H1 (cell line): Measurements from ENCODE around the gene LIPC. TPM values are rescaled to one million over a fixed set of nuclear protein-coding genes. Genes with fewer than 3 reads are reported as not detected.

Experiments used
- CTCF ChIA-PET: fragments of 300-600 bp; sonication (Branson Sonifier 250); formaldehyde crosslinking; loops from one replicate; lab custom pipeline; 2021; ENCODE audit not compliant: partially characterized antibody; lab: Charles Lee
- POLR2A ChIA-PET: fragments of 300-600 bp; sonication (Branson Sonifier 250); formaldehyde crosslinking; loops from one replicate; lab custom pipeline; 2021; ENCODE audit warnings: inconsistent platforms; ENCODE audit not compliant: partially characterized antibody; lab: Charles Lee
- DNase-seq, 2 experiments: peaks; one replicate each; pipeline versions ENCODE4 v3.0.0 to v3.0.0-alpha.2; 2010 to 2022; ENCODE audit warnings: low spot score in 2 of 2, low read depth in 1 of 2, mixed read lengths in 1 of 2
- FAIRE-seq: peaks from 2 replicates; lab custom pipeline; 2011; peaks lifted over from hg19 to GRCh38; lab: Jason Lieb, UNC
- H2AFZ ChIP-seq: 2 replicates; pipeline ENCODE4 v1.8.1; 2012; ENCODE audit warnings: low read length, inconsistent platforms
- H2AK5ac ChIP-seq: 2 replicates; pipeline ENCODE4 v1.6.1; 2013; ENCODE audit warnings: low read depth, low read length
- H2BK120ac ChIP-seq: replicated peaks from 2 replicates; pipeline ENCODE3; 2013; ENCODE audit warnings: low read depth, low read length, inconsistent platforms
- H2BK12ac ChIP-seq: 2 replicates; pipeline ENCODE4 v1.6.1; 2013; ENCODE audit warnings: low read depth, low read length
- H2BK15ac ChIP-seq: 2 replicates; pipeline ENCODE4 v1.6.1; 2013; ENCODE audit warnings: low read length
- H2BK20ac ChIP-seq: 2 replicates; pipeline ENCODE4 v1.6.1; 2013; ENCODE audit warnings: low read length
- H2BK5ac ChIP-seq: 2 replicates; pipeline ENCODE4 v1.6.1; 2013; ENCODE audit warnings: low read depth, low read length
- H3K14ac ChIP-seq: 2 replicates; pipeline ENCODE4 v1.6.1; 2013; ENCODE audit warnings: inconsistent platforms; ENCODE audit not compliant: insufficient read length
- H3K18ac ChIP-seq: 2 replicates; pipeline ENCODE4 v1.6.1; 2013; ENCODE audit warnings: low read length; ENCODE audit errors: extremely low read depth
- H3K23ac ChIP-seq: 2 replicates; pipeline ENCODE4 v1.6.1; 2013; ENCODE audit warnings: inconsistent platforms; ENCODE audit not compliant: insufficient read length
- H3K23me2 ChIP-seq: 2 replicates; pipeline ENCODE4 v1.6.1; 2013; ENCODE audit warnings: low read depth, low read length
- H3K27ac ChIP-seq: 2 replicates; pipeline ENCODE4 v1.6.1; 2011; ENCODE audit warnings: low read depth, low read length, inconsistent platforms
- H3K27me3 ChIP-seq, 4 experiments: replicated peaks in 1 of 4; 1 replicate in 1 of 4; 2 replicates in 3 of 4; pipeline versions ENCODE4 v1.6.1 to v1.8.1; 2011 to 2013; ENCODE audit warnings: low read length in 3 of 4, mild to moderate bottlenecking in 3 of 4, inconsistent platforms in 2 of 4, mixed read lengths in 2 of 4, moderate library complexity in 1 of 4; ENCODE audit not compliant: control insufficient read depth in 3 of 4, insufficient read depth in 3 of 4; ENCODE audit errors: extremely low read depth in 1 of 4
- H3K36me3 ChIP-seq, 4 experiments: 2 replicates each; pipeline versions ENCODE4 v1.6.1 to v1.8.1; 2011 to 2013; ENCODE audit warnings: mild to moderate bottlenecking in 4 of 4, low read length in 3 of 4, moderate library complexity in 2 of 4, control low read depth in 1 of 4, inconsistent platforms in 1 of 4; ENCODE audit not compliant: insufficient read depth in 4 of 4, control insufficient read depth in 2 of 4
- H3K4ac ChIP-seq: replicated peaks from 2 replicates; pipeline ENCODE3; 2013; ENCODE audit warnings: low read length, low read depth, mixed read lengths, inconsistent platforms; ENCODE audit not compliant: insufficient read length
- H3K4me1 ChIP-seq, 4 experiments: replicated peaks in 1 of 4; 1 replicate in 1 of 4; 2 replicates in 3 of 4; pipeline versions ENCODE4 v1.6.1 to v1.8.1; 2011 to 2013; ENCODE audit warnings: low read length in 3 of 4, inconsistent platforms in 2 of 4, mixed read lengths in 1 of 4; ENCODE audit not compliant: insufficient read depth in 4 of 4, control insufficient read depth in 3 of 4
- H3K4me2 ChIP-seq, 2 experiments: 2 replicates each; pipeline versions ENCODE4 v1.6.1 to v1.8.1; 2011 to 2013; ENCODE audit warnings: low read depth in 2 of 2, low read length in 2 of 2, control low read depth in 1 of 2, inconsistent platforms in 1 of 2, mild to moderate bottlenecking in 1 of 2; ENCODE audit not compliant: insufficient read depth in 1 of 2
- H3K4me3 ChIP-seq, 4 experiments: fragments of 200-600, 300-600 bp in 1 of 4; sonication (generic), shearing (Covaris generic), sonication (Bioruptor Twin) in 1 of 4; 2 replicates each; pipeline versions ENCODE4 v1.5.1 to v1.8.1; 2011 to 2016; ENCODE audit warnings: low read length in 4 of 4, low read depth in 3 of 4, control low read depth in 2 of 4, inconsistent platforms in 2 of 4, mild to moderate bottlenecking in 2 of 4, mixed read lengths in 1 of 4, moderate library complexity in 1 of 4; ENCODE audit not compliant: insufficient read depth in 2 of 4; ENCODE audit errors: extremely low read depth in 1 of 4
- H3K56ac ChIP-seq: replicated peaks from 2 replicates; pipeline ENCODE3; 2013; ENCODE audit warnings: low read depth, mild to moderate bottlenecking, mixed read lengths, low read length, inconsistent platforms; ENCODE audit not compliant: insufficient read length
- H3K79me1 ChIP-seq: 2 replicates; pipeline ENCODE4 v1.6.1; 2013; ENCODE audit warnings: low read depth, low read length, control low read depth
- H3K79me2 ChIP-seq, 2 experiments: 2 replicates each; pipeline versions ENCODE4 v1.6.1 to v1.8.1; 2012 to 2013; ENCODE audit warnings: low read length in 2 of 2, mild to moderate bottlenecking in 2 of 2, inconsistent platforms in 1 of 2; ENCODE audit not compliant: insufficient read depth in 2 of 2, control insufficient read depth in 1 of 2
- H3K9ac ChIP-seq, 4 experiments: replicated peaks in 1 of 4; 1 replicate in 1 of 4; 2 replicates in 3 of 4; pipeline versions ENCODE4 v1.6.1 to v1.8.1; 2011 to 2013; ENCODE audit warnings: low read depth in 3 of 4, low read length in 3 of 4, control low read depth in 2 of 4, mild to moderate bottlenecking in 2 of 4, moderate library complexity in 2 of 4, inconsistent platforms in 1 of 4; ENCODE audit errors: extremely low read depth in 1 of 4
- H3K9me3 ChIP-seq, 2 experiments: 2 replicates each; pipeline versions ENCODE4 v1.6.1 to v1.8.1; 2012 to 2013; ENCODE audit warnings: mild to moderate bottlenecking in 2 of 2, moderate library complexity in 2 of 2, control low read depth in 1 of 2, inconsistent platforms in 1 of 2, low read depth in 1 of 2, low read length in 1 of 2, mixed read lengths in 1 of 2; ENCODE audit not compliant: insufficient read depth in 2 of 2
- H4K20me1 ChIP-seq, 2 experiments: replicated peaks in 1 of 2; 2 replicates each; pipeline versions ENCODE3 to v1.8.1; 2011 to 2013; ENCODE audit warnings: inconsistent platforms in 2 of 2, low read length in 2 of 2, mild to moderate bottlenecking in 1 of 2; ENCODE audit not compliant: insufficient read depth in 2 of 2, control insufficient read depth in 1 of 2
- H4K5ac ChIP-seq: 2 replicates; pipeline ENCODE4 v1.6.1; 2013; ENCODE audit warnings: low read length, low read depth, mixed read lengths, inconsistent platforms; ENCODE audit not compliant: insufficient read length
- H4K8ac ChIP-seq: 2 replicates; pipeline ENCODE4 v1.8.0; 2013; ENCODE audit warnings: mild to moderate bottlenecking, moderate library complexity, low read length, inconsistent platforms; ENCODE audit not compliant: insufficient read depth; ENCODE audit errors: extremely low read depth
- H4K91ac ChIP-seq: replicated peaks from 2 replicates; pipeline ENCODE3; 2013; ENCODE audit warnings: low read length, mixed read lengths, inconsistent platforms; ENCODE audit not compliant: insufficient read length
- HDAC2 ChIP-seq, 2 experiments: fragments of 300-600 bp in 1 of 2; sonication (generic) in 1 of 2; IDR thresholded peaks; 2 replicates each; pipeline ENCODE4 v1.6.1; 2011 to 2012; ENCODE audit warnings: low read depth in 2 of 2, low read length in 2 of 2, mild to moderate bottlenecking in 2 of 2, moderate library complexity in 2 of 2, borderline replicate concordance in 1 of 2, inconsistent platforms in 1 of 2
- MAX ChIP-seq: IDR thresholded peaks from 2 replicates; pipeline ENCODE4 v1.6.1; 2012; ENCODE audit warnings: inconsistent platforms
- SAP30 ChIP-seq: fragments of 300-600 bp; sonication (generic); IDR thresholded peaks from 2 replicates; pipeline ENCODE4 v1.7.1; 2012; ENCODE audit warnings: low read length, moderate library complexity, mild to moderate bottlenecking, inconsistent platforms; ENCODE audit not compliant: insufficient read depth, insufficient replicate concordance
- TAF7 ChIP-seq: optimal IDR thresholded peaks from 2 replicates; pipeline ENCODE3; 2011; ENCODE audit warnings: low read depth, mild to moderate bottlenecking, inconsistent platforms, low read length, moderate library complexity, borderline replicate concordance
- ZNF274 ChIP-seq: IDR thresholded peaks from 2 replicates; pipeline ENCODE4 v1.7.0; 2012; ENCODE audit warnings: low read length, borderline replicate concordance; ENCODE audit errors: extremely low read depth
- WGBS, 2 experiments: shearing (Covaris generic) in 1 of 2; methylation state at CpG; one replicate each; pipeline versions ENCODE4 v1.1.6 to v1.1.7; 2013 to 2015; ENCODE audit warnings: low lambda C conversion rate in 2 of 2, mixed read lengths in 2 of 2, inconsistent platforms in 1 of 2, low coverage in 1 of 2, missing lambda C conversion rate in 1 of 2; ENCODE audit not compliant: insufficient replicate concordance in 2 of 2, insufficient coverage in 1 of 2, insufficient read length in 1 of 2; ENCODE audit errors: extremely low coverage in 1 of 2, missing lambda C conversion rate in 1 of 2; 5-methylcytosine and 5-hydroxymethylcytosine counted together
- polyA plus RNA-seq, 7 experiments: library from polyadenylated mRNA; depleted of rRNA in 3 of 7; stranded (reverse) in 5 of 7; unstranded in 2 of 7; fragments of >200 nt in 5 of 7; fragments of 200-250 nt in 2 of 7; gene quantifications; 1 replicate in 5 of 7; 2 replicates in 1 of 7; 4 replicates in 1 of 7; pipeline versions ENCODE4 v1.2.1 to v1.2.3, GENCODE V29; 2011 to 2013; ENCODE audit warnings: missing spikeins in 2 of 7, mixed read lengths in 2 of 7
- total RNA-seq: library from RNA; stranded (reverse); fragmentation: NEBNext Ultra II Directional; extraction: Animal tissue kit (Norgen Biotek cat#: 25700); gene quantifications from 2 replicates; pipeline ENCODE4 v1.2.1, GENCODE V29; 2021

The LIPC gene
- total and polyA plus RNA-seq, 2 of the 8 experiments (the other 6 are each of a cell fraction or from before 2014, with no cell fraction given) = not detected

- H3K4me3 ChIP-seq = no peak overlapping the region
- no peak overlapping the region for H4K5ac ChIP-seq
- ChIA-PET CTCF (interaction anchor here (1.2 kb wide), 1 partner anchor 27 kb away, joined by 3 read pairs; no protein-coding TSS in a partner anchor), POLR2A (no interaction called here)
- H3K9ac ChIP-seq = no peak overlapping the region
- TF ChIP-seq TAF7 (no peak), MAX (no peak), HDAC2 (IDR thresholded peaks at IDR 0.05; ENCODE audit: borderline replicate concordance in 1 of 2, low read depth in 2 of 2, low read length in 2 of 2) (no peak), SAP30 (no peak), ZNF274 (no peak)
- no peak overlapping the region for H3K14ac ChIP-seq
- no peaks in the 10 kb centered on the region for H3K79me1 ChIP-seq
- WGBS, 2 experiments = 89% methylated on average over 3 of the region's 3 CpGs; no CpG with 5 or more reads in 1 of the 2 experiments
- DNase-seq (no peak), FAIRE-seq (no peak)
- no peak overlapping the region for H2BK5ac ChIP-seq
- no peak overlapping the region for H2BK20ac ChIP-seq
- H2BK120ac ChIP-seq = no peak overlapping the region
- no peaks in the 10 kb centered on the region for H3K9me3 ChIP-seq
- H3K23ac ChIP-seq = no peak overlapping the region
- no peaks in the 10 kb centered on the region for H3K36me3 ChIP-seq
- H2AFZ ChIP-seq = no peak overlapping the region
- H4K20me1 ChIP-seq = no peaks in the 10 kb centered on the region
- no peak overlapping the region for H3K56ac ChIP-seq
- no peaks in the 10 kb centered on the region for H3K23me2 ChIP-seq
- H2BK12ac ChIP-seq = no peak overlapping the region
- no peaks in the 10 kb centered on the region for H3K79me2 ChIP-seq
- H3K4me1 ChIP-seq = no peaks in the 10 kb centered on the region
- no peak overlapping the region for H3K4me2 ChIP-seq
- no peak overlapping the region for H4K8ac ChIP-seq
- H4K91ac ChIP-seq = no peak overlapping the region
- no peak overlapping the region for H3K27ac ChIP-seq
- no peak overlapping the region for H3K18ac ChIP-seq
- no peaks in the 10 kb centered on the region; a peak in 1 of 7 replicates for H3K27me3 ChIP-seq
- no peak overlapping the region for H2BK15ac ChIP-seq
- no peak overlapping the region for H3K4ac ChIP-seq
- H2AK5ac ChIP-seq = no peak overlapping the region
Measured at GRCh38 chr15:58390118-58390517, 41.7 kb upstream of the LIPC start.
